NCI-H128 (cell line): ENCODE results near the gene TIGD1.

Source experiments
- DNase-seq: peaks from one replicate; lab custom pipeline; 2025; ENCODE audit not compliant: unreplicated experiment; lab: John Stamatoyannopoulos, UW

Gene TIGD1

DNA sequence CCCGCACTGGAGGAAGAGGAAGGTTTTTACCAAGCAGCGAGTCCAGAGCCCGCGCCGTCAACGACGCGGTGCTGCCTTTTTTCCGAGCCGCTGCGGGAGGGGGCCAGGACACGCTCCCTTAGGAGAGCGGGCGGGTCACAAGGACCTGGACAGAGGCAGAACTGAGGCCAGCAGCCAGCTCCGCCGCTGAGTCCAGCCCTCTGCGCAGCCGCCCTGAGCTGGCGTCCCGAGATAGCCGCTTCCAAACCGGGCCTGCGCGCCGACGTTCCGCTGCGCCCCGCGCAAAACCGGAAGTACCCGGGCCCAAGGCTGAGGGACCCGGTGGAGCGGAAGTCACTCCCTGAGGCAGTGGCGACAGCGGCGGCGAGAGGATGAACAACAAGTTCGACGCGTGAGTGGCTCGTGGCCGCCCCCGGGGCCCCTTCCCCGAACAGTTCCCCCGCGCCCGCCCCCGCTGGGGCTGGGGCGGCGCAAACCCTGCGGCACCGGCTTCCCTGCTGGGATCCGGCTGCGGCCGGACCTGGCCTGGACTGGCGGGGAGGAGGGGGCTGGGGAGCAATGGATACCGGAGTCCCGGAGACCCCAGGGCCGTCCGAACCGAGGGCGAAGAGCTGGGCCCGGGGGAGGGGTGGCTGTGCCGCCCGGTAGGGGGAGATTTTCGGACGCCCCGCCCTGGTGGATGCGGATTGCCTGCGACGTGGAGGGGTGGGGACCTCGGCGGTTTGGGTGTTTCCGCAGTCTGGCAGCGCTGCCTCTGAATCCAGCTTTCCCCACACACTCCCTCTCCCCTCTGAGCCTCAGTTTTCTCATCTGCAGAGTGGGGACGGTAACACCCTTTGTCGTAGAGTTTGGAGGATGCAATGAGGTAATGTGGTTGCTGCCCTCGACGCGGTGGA, at the start of gene TIGD1, which contains the start of gene EIF4E2:
Gene TIGD1, minus strand, starts transcription at position 204 of the 896 bp plus-strand sequence. CDS start 675 bp downstream, outside the sequence.
Gene EIF4E2, plus strand, starts transcription at position 336 of the 896 bp plus-strand sequence. Its CDS starts 36 bp downstream, at position 372.
- DNase-seq, result peak; percentile 70

DNA sequence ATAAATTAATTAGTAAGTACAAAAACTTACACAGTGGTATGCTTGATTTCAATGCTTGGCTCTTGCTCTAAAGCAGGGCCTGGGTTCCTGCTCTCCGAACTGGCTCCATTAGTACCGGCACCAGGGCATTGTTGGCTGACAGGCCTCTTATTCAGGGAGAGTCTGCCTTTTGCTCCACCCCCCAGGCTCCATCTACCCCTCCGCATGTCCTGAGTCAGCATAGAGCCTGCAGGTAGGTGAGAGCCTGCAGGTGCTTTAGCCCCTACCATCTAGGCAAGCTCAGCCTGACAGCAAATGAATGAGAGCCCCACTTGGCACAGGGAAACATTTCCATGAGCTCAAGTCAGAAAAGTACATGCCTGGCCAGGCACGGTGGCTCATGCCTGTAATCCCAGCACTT, 47.9 kb upstream of the TIGD1 start:
- no peak for DNase-seq

DNA sequence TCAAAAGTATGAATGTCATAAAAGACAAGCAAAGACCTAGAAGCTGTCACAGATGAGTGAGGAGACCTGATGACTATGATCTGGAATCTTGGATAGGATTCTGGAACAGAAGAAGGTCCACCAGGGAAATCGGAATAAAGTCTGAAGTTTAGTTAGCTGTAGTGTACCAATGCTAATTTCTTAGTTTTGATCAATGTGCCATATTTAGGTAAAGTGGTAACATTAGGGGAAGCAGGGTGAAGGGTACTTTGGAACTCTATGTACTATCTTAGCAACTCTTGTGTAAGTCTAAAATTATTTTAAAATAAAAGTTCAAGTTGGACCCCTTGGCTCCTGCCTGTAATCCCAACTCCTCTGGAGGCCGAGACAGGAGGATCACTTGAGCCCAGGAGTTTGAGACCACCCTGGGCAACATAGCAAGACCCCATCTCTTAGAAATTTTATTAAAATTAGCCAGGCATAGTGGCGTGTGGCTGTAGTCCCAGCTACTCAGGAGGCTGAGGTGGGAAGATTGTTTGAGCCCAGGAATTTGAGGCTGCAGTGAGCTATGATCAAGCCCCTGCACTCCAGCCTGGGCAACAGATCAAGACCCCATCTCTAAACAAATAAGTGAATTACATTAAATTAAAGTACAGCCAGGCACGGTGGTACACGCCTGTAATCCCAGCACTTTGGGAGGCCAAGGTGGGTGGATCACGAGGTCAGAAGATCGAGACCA, 47.2 kb upstream of the TIGD1 start:
- no peak for DNase-seq

DNA sequence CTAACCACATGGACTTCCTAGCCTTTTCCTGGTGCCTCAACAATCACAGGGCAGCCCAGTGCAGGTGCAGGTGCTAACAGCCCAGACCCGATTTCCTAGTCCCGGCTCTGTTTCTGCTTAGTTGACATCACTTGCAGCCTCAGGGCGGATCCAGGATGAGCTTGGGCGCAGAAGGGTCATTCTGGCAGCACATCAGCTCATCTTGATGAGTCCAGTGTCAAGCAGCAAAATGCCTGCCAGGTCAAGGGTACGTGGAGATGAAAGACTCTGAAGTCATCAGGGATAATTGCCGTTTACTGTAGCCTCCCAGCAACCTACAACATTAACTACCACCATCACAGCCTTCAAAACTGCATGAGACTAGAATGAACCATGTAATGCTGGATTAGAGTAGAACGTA, 43.6 kb upstream of the TIGD1 start:
- no peak for DNase-seq

DNA sequence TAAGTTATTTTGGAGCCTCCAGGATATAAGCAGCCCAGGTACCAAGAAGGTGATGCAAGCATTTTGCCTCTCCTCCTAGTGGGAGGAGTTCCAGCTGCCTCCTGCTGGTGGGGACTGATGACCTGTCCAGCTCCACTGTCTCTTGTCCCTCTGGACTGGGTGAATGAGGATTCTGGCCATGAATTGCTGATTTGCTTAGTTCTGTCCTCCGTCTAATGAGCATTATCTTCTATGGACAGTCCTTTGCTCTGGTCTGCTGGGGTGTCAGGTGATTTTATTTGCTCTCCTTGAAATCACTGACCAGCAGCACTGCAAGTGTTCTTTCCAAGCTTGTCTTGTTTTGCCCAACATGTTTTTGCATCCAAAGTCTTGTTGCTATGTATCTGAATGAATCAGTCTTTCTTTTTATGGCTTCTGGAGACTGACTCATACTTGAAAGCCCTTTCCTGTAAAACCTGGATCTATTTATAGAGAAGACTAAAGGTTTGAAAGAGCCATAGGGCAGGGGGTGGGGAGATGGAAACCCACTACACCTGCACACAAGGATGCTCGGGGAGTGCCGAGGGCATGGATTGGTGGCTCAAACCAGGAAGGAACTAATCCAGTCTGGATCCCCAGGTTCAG, 42.5 kb upstream of the TIGD1 start:
- DNase-seq, result no peak

DNA sequence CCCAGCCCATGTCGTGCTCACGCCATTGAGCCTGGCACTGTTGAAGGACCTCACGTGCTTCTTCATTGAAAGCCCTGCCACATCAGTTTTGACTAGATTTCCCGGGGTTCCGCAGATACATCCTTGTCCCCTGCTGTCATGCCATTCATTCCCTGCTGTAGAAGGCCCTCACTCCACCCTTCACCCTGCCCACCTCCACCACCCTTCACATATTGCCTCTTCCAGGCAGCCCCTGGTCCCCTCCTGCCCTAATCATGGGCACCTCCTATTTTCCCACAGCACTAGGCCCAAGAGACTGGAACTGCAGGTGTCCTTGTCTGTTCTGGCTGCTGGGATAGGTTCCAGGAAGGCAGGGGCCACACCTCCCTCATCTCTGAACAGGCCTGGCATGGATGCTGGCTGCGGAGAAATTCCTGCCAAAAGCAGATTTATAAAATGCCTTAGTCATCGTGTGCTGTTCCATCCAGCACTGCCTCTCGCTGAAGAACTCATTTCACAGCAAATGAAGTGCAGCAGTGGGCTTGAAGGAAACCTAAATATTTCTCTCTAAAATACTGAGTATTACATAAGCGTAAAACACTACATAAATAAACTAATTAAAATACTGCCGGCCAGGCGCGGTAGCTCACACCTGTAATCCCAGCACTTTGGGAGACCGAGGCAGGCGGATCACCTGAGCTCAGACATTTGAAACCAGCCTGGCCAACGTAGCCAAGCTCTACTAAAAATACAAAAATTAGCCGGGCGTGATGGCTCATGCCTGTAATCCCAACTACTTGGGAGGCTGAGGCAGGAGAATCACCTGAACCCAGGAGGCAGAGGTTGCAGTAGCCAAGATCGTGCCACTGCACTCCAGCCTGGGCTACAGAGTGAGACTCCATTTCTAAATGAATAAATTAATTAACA, 38.6 kb upstream of the TIGD1 start:
- DNase-seq, result no peak

DNA sequence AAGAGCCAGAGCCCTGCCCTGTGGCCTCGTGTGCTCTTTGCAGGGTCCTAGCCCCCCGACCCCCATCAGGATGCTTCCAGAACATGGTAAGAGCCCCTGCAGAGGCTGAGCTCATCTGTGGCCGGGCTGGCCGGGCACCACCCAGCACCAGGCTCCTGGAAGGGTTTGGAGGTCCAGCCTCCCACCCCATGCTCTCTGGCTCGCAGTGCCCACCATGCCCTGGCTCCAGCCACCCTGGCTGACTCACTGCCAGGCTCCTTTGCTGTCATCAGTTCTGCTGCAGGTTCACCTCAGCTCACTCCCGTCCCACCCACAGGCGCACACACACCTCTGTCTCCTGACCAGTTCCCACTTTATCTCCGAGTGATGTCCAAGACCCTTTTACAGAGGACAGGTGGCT, 37.7 kb upstream of the TIGD1 start:
- no peak for DNase-seq

DNA sequence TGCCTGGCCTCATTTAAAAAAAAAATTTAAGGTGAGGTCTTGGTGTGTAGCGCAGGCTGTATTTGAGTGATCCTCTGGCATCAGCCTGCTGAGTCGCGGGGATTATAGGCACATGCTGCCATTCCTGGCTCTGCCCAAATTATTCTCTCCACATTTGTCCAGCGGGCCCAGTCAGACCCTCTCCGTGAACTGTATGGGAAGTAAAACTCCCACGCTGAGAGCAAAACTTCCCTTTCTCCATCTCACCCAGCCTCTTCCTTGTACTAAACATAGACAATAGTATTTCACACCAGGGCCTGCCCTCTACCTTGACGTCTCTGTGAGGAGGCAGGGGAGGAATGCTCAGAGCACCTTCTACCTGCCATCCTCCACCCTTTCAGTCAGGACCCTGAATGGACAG, 37.2 kb upstream of the TIGD1 start:
- no peak for DNase-seq

DNA sequence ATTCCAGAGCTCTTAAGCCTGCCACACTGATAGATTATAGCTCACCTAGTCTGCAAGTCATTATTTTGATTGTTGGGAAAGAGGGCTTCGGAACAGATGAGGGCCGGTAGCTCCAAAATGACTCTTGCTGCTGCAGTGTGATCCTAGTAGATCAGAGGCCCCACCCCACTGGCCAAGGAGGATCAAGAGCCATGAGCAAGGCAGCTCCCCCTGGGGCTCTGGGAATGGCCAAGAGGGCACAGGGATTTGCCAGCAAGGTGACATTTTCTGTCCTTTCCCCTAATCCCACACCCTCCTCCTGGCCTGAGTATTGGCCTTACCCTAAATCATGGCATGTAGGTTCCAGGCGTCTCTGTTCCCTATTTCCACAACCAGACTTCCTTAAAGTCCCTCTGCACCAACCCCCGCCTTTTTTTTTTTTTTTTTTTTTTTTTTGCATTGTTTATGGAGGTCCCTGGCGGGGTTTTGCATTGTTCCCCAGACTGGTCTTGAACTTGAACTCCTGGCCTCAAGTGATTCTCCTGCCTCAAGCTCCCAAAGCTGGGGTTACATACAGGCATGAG, 36.7 kb upstream of the TIGD1 start:
- DNase-seq, result no peak

DNA sequence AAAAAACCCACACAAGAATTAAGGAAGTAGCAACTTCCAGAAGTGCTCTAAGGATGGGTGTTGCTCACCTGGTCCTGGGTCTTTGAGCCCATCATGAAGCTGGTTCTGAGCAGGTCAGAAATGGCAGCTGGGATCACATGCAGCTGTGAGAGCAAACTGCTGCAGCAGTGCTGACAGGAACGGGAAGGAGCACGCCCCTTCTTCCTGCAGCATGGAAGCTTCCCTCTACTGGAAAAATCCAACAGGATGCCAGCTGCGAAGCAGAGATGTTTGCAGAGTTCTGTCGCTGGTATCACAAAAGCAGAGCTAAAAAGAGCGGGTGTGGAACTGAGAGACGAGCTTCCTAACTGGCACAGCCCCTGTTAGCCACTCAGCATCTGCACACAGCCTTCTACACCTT, 33.9 kb upstream of the TIGD1 start:
- DNase-seq, result no peak

DNA sequence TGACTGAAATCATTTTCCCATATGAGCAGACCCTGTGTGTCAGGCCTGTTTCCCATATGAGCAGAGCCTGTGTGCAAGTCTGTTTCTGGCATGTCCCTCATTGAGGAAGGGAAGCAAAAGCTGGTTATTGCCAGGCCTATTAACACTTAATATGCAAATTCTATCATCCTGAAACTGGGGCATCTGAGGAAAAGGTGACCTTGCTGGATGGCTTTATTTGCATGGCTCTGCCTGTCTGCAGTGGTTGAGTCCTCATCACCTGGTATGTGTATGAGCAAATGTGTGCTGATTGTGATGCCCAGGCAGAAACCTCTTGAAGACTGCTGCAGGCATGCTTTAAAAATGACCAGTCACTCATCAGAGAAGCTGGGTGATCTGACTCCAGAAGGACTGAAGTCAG, 31.4 kb upstream of the TIGD1 start:
- no peak for DNase-seq

DNA sequence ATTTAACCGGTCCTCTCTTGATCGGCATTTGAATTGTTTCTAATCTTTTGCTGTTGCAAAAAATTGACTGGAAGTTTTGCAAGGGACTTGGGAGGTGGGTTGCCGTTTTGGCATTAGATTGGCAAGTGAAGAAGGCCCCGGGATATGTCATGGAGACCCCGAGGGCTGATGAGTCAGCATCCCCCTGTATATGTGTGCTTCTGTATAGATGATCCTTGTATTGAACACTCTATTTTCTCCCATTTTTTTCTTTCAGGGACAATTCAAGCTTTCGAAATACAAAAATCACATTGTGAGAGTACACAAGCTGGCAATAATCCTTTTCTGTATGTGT, 30.3 kb upstream of the TIGD1 start:
- no peak for DNase-seq

DNA sequence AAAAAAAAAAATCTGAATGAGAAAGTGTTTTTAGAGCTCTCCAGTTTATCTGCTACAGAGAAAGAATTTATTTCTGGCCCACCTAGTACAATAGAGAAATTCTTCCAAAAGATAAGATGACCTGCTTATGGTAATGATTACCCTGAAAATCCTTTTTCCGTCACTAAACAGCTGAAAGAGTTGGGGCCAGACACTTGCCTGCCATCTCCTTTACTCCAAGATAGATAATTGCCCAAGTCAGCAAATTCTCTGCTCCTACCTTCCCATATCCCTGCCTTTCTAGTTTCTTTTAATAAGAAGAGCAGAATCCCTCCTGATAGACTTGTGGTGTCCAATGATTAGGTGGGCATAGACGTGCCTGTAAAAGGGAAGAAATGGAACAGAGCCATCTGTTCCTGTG, 28.3 kb upstream of the TIGD1 start:
- DNase-seq, result no peak

DNA sequence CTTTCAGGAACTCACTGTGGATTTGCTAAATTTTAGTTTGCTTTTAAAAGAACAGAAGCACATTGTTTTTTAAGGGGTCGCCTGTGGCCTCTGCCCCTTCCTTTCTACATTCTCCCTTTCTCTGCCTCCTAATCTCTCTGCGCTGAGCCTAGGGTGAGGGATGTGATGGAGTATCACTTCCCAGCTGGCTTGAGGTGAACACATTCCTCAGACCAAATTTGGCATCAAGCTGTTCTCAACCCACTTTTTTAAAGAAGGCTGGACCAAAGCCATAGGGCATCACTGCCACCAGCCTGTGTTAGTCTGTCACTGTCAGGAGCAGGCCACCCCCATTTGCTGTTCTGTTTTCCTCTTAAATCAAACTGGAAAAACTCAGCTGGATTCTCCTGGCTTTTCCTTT, 27.5 kb upstream of the TIGD1 start:
- no peak for DNase-seq

DNA sequence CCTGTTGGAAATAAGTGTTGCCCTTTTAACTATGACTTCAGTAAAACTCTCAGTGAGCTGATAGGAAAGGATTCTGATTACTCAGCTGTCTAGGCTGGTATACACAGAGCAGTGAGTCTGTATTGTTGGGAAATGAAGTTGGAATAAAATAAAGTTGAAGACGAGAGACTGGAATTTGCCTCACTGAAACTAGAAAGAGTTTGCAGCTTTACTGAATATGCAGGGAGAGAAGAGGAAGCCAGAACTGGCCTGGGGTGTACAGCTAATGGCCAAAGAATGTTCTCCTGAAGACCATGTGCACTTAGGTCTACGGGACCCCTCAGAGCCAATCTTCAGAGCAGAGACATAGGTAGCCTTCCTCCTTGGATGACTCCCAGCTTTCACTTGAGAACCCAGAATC, 26.6 kb upstream of the TIGD1 start:
- no peak for DNase-seq

DNA sequence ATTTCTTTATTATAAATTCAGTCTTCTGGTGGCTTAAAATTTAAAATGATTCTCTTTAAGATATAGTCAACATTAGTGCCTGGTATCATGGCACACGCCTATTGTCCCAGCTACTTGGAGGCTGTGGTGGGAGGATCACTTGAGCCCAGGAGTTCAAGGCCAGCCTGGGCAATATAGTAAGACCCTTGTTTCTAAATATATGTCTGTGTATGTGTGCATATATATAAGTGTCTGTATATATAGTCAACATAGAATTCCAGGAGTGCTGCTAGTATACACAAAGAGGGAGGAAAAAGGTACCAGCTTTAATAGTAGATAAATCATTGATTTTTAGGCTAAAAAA, 25.0 kb upstream of the TIGD1 start:
- DNase-seq, result no peak

DNA sequence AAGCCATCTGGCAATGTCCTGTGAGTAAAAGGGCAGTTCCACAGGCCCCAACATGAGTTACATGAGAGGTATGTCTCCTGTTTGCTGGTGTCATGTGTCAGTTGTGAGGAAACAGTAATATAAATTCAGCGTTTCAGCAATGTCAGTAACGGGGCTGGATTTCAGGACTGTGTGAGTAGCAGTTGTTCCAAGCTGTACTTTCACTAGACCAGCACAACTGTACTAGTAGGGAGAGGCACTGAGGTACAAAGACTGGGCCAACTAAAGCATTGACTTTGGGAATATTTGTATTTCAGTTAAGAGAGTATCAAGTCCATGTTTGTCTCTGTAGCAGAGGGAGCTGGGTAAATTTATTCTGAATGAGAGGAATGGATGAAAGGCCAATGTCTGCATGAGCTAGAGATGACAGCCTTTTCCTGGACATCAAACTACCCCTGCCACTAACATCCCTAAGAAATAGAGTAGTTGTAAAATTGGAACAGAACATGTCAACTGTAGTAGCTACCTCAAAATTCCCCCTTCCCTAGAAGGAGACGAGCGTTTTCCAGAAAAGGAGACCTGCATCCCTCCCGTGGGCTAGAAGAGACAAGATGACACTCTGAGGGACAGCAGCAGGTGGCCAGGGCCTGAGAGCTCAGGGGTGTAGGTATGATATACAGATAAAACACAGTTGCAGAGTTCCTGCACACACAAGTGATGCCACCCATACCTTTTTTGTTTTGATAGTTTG, 24.5 kb upstream of the TIGD1 start:
- no peak for DNase-seq

DNA sequence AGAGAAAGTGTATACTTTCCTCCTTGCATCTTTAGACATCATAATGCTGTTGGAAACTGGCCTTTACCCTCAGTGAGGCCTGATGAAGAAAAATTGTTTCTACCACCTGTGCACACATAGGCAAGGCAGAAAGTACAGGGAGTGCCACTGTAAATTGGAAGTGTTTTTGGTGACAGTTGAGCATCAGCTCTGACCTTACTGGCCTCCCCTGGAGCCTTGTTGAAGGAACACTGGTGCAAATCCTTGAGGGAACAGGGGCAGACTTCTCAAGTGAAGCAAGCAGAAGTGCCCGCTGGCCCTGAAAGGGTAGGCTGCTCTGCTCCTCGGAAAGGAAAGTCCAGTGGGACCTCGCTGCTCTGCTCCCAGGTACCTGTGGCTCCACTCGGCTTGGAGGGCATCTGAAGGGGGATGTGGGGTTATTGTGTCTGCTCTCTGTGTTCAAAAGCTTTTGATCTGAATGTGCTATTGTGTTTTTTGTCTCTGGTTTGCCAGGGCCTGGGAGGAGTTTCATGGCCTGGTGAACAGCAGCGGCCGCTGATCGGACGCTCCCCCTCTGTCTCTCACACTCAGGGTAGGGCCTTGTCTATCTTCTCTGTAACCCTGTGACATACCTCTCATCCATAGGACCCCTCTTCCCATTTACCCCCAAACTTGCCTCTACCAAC, 23.5 kb upstream of the TIGD1 start:
- no peak for DNase-seq

DNA sequence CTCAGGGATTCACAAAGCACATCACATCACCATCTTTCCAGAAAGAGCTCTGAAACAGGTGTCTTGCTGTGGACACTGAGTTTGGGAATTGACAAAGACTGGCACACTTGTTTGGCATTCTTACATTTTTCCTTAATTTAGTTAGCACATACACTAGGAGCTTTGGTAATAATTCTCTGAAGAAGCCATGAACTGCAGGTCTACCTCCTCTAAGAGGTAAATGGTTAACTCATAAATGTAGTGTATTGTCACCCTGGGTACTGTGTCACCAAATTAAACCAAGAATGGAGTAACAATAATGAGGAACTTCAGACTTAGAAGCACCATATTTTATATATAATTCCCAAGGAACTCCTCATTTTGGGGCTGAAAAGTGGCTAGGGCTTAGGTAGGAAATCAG, 22.7 kb upstream of the TIGD1 start:
- DNase-seq, result no peak
